Eye (tissue), 1 donor: ENCODE data around the gene SLC4A1.

Experiments used
- DNase-seq: peaks from one replicate; pipeline ENCODE4 v3.0.0-alpha.2; 2015

The SLC4A1 gene

GRCh38 chr17:44203731-44204440 is 64.0 kb downstream of the SLC4A1 start:
- peak; percentile 81 for DNase-seq

- DNase-seq: no peak
Observed at GRCh38 chr17:44202756-44203155, 65.2 kb downstream of the SLC4A1 start.

- DNase-seq: no peak
Observed at GRCh38 chr17:44200478-44201155, 67.3 kb downstream of the SLC4A1 start.

- DNase-seq: peak; percentile 99
Observed at GRCh38 chr17:44199553-44200477, 68.1 kb downstream of the SLC4A1 start, which contains the start of gene ATXN7L3. Gene ATXN7L3 (minus strand): TSS chr17:44199884. CDS start chr17:44198070, 1,814 bp downstream.

GRCh38 chr17:44198721-44199552 is 69.0 kb downstream of the SLC4A1 start:
- DNase-seq: peak; percentile 78
